GM18498 (cell line): Measurements from ENCODE around the gene TAF6L.
"Not testable (repeated sequence)": the region's sequence is repeated elsewhere in the genome, so short reads cannot be mapped to it uniquely, and the experiment has no call there.

Experiments
- ATAC-seq: cut with Tn5 transposase; IDR thresholded peaks from one replicate; pipeline ENCODE4 v1.9.1; 2021; ENCODE audit warnings: mild to moderate bottlenecking, moderate library complexity; ENCODE audit not compliant: unreplicated experiment

TAF6L gene

DNA sequence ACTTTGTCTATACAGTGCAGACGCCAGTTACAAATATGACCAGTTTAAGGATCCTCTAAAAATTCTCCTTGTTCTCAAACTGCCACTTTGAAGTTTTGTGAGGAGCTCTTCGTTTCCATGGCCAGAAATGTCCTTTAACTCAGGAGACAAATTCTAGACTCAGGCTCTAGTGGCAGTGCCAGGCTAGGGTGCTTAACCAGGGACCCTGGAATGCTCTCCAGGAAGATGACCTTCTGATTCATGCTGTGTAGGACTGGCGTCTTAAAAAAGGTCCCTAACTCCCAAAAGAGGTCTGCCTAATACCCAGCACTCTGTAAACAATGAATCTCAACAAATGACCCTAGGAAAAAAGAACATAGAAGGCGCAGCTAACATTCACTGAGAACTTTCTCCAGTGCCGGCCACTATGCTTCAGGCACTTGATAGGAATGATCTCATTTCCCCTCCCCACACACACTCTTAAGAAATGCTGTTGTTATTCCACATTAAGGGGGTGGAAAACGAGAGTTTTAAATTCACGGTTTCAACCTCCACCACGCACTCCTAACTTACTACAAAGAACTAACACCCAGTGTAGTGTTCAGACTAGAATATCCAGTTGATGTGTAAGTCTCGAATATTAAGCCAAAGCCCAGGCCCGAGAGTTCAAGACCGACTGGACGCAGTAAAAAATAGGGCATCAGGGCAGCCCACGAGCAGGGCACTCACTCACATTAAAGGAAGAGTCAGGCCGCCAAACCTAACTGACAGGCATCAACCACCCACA lies 33.3 kb downstream of the TAF6L start:
- peak; percentile 6 for ATAC-seq

DNA sequence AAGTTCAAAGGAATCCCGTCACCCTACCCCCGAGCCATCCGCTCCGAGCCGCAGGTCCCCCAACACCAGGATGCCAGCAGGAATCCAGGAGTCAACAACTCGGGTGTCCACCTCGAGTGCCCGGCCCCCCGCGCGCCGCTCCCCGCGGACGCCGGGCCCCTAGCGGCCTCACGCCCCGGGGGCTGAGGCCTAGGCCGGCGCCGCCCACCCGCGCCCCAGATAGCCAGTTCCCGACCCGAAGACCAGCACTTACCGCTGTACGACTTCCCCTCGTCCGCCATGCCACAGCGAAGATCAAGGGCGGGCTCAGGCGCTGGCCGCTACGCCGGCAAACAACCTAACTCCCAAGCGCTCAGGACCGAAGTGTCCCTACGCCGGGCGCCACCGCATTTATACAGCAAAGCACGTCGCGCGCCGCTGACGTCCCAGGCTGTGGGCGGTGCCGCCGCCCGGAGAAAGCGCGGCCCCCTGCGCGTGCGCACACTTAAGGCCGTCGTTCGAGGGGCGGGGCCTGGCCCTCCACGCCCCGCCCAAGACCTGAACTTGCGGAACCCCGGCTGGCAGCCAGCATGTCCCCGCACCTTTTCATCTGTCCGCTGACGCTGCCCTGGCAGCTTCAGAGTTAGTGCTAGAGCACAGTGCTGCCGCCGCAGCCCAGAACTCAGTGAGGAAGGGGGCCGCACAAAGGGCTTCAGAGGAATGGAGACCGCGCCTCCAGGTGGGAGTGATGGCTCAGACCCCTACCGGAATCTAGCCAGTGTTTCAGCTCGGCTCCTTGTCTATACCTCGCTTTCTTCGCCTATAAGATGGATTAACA lies 34.1 kb downstream of the TAF6L start, which contains the start of gene NXF1:
TSS of gene NXF1 (minus strand) at position 365 of the 817 bp plus-strand sequence. CDS start at position 281, 84 bp downstream.
- ATAC-seq = peak; percentile 85

DNA sequence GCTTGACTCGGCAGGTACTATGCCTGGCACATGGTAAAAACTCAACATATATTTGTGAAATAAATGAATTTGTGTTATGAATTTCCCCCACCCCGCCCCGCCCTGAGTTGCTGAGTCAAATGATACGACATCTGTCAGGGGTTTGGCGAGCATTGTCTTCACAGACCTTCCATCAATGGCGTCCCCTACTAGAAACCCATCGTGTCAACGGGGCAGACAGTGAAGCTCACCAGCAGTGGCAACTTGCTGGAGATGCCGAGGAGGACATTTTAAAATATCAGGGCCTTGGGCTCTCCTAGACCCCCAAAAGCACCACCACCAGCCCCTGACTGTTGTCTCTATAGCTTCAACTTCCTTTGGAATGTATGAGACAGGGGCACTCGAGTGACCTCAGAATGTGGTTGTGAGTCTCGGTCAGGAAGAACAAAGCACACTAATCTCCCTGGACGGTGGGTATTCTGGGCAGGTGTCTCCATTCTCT lies 34.8 kb downstream of the TAF6L start:
- no peak for ATAC-seq

DNA sequence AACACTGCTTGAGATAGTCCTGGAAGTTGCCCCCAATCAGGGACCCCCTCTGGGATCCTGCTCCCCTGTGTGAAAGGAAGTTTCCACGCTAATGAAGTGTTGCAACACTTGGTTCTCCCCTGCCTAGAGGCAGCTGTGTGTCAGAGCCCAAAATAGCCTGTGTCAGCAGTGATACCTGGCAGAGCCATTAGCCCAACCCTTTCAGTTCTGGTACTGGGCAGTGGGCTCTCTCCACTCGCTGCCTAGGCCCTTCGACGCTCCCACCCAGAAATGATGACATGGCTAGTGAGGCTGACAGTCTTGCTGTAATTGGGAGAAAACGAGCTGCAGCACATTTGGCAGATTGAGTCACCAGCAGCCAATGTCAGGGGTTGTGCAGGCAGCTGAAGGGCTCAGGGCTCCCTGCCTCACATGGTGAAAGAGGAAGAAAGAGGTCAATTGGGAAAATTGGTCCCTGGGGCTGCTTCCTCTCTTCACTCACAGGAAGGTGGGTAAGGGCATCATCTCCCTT lies 35.5 kb downstream of the TAF6L start:
- ATAC-seq = no peak

DNA sequence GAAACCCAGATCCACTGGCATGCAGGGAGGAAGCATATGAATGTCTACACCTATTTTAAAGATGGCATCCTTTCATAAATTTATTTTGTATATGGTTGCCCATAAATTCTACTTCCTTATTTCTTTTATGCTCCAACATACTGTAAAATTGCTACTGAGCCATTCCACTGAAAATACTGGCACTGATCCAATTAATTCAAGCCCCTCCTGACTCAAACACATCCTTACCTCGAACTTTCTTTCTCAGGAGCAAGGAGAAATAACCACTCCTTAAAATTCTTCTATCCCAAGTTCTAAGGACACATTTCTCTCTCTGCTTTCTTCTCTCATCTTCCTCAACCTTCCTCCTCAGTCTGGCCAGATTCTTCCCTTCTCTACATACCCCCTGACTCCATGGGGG lies 39.6 kb downstream of the TAF6L start:
- no peak for ATAC-seq

DNA sequence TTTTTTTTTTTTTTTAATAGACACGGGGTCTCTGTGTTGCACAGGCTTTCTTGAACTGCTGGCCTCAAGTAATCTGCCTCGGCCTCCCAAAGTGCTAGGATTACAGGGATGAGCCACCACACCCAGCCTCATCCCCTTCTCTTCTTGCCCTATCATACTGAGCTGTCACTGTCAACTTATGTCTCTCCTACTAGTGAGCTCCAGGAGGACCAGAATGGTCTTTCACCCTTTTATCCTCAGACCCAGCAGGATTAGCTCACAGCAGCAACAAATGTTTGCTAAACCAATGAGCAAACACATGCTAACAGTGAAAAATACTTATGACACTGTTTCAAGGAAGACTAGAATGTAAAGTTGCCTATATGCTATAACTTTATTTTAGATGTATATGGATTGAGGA lies 40.5 kb downstream of the TAF6L start:
- ATAC-seq = no peak

DNA sequence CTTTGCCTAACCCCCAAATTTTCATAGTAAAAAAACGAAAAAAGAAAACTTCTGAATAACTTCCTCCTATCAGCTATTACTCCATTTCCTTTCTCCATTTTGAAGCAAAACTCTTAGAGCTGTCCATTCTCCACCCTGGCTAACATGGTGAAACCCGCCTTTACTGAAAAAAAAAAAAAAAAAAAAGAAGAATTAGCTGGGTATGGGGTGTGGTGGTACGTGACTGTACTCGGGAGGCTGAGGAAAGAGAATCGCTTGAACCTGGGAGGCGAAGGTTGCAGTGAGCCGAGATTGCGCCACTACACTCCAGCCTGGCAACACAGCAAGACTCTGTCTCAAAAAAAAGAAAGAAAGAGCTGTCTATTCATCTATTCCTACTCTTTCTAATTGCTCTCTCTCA lies 45.4 kb downstream of the TAF6L start:
- ATAC-seq = no peak

DNA sequence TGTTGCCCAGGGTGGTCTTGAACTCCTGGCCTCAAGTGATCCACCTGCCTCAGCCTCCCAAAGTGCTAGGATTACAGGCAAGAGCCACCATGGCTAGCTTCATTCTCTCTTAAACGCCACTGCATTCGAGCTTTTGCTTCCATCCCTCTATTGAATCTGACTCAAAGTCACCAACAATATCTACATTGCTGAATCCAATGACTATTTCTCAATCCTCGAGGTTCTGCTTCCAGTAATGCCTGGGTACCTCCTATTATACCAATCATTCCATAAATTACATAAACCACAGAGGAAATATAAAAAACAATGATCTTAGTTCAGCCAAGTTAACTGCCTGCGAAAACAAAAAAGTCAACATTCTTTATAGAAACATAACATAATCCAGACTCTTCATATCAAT lies 45.9 kb downstream of the TAF6L start:
- no peak for ATAC-seq

DNA sequence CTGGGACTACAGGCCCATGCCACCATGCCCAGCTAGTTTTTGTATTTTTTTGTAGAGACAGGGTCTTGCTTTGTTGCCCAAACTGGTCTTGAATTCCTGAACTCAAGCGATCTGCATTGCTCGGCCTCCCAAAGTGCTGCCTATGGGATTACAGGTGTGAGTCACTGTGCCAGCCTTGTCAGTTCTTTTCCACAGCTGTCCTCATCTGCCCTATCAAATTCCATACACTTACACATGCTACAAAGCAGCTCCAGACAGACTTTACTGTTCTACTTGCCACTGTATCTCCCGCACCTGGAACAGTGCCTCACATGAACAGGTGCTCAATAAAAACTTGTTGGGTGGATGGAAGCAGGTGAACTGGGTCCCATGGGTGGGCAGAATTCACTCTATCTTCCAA lies 52.5 kb downstream of the TAF6L start:
- ATAC-seq = no peak

DNA sequence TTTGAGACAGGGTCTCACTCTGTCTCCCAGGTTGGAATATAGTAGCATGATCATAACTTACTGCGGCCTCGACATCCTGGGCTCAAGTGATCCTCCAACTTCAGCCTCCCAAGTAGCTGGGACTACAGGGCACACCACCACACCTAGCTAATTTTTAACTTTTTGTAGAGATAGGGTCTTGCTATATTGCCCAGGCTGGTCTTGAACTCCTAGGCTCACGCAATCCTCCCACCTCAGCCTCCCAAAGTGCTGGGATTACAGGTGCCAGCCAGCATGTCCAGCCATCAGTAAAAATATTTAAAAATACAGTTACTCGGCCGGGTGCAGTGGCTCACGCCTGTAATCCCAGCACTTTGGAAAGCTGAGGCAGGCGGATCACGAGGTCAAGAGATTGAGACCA lies 56.9 kb downstream of the TAF6L start:
- not testable (repeated sequence) for ATAC-seq

DNA sequence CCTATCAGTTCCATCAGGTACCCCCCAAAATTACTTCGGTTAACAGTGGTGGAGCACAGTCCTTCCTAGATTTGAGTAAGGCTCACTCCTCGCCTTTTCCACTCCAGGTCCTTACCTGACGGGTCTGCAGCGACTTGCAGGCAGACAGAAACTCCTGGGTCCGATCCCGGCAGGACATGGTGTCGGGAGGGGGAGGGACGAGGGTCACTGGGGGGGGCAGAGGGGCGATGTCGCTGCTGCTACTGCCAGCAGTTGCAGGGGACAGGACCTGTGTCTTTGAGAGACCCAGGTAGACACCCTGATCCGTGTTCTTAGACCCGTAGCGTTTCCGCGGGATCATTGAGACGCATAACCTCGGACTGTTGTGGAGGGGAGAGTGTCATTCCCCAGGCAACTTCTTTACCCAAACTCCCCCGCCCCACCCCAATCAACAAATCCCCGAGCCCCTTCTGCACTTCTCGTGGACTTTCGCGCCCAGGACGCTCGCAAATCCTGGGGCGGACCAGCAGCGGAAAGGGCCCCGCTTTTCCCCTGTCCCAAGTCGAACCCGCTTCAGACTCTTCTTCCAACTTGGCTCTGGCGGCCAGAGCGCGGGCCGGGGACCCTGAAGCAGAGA lies 59.8 kb downstream of the TAF6L start:
- ATAC-seq = no peak

DNA sequence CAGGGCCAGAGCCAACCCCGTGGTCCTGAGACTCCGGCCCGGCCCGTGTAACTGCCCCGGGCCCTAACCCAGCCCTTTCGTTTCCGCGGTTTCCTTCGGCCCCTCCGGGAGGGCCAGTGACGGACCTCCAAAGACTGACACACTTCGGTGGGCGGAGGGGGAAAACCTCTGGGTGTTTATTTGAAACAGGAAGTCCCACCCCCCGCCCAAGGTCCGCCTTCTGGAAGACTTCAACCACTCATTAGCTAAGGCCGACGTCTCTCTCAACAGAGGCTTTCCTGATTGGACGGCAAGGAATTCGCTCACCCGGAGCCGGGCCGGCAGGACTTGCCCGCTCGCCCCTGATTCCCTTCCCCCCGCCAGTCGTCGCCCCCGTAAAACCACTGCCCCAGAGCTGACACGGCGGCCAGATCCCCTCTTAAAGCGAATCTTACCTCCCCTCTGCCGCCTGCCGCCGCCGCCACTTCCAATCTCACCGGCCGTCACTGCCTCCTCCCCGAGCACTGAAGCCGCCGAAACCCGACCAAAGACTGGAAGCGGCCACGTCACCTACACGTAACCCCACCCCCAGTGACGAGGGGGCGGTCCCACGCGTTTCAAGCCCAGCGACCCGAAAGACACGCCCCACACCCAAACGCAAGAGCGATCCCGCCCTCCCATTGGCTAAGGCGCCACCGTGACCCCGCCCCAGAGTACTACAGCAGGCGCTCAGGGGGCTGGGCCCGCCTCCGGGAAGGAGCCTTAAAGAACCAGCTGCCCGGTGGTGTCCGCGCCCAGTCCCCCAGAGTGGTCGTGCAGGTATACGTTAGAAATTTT lies 60.5 kb downstream of the TAF6L start, which contains the start of gene STX5:
TSS of gene STX5 (minus strand) at position 532 of the 816 bp plus-strand sequence. CDS start 808 bp downstream, outside the sequence.
- peak; percentile 87 for ATAC-seq

DNA sequence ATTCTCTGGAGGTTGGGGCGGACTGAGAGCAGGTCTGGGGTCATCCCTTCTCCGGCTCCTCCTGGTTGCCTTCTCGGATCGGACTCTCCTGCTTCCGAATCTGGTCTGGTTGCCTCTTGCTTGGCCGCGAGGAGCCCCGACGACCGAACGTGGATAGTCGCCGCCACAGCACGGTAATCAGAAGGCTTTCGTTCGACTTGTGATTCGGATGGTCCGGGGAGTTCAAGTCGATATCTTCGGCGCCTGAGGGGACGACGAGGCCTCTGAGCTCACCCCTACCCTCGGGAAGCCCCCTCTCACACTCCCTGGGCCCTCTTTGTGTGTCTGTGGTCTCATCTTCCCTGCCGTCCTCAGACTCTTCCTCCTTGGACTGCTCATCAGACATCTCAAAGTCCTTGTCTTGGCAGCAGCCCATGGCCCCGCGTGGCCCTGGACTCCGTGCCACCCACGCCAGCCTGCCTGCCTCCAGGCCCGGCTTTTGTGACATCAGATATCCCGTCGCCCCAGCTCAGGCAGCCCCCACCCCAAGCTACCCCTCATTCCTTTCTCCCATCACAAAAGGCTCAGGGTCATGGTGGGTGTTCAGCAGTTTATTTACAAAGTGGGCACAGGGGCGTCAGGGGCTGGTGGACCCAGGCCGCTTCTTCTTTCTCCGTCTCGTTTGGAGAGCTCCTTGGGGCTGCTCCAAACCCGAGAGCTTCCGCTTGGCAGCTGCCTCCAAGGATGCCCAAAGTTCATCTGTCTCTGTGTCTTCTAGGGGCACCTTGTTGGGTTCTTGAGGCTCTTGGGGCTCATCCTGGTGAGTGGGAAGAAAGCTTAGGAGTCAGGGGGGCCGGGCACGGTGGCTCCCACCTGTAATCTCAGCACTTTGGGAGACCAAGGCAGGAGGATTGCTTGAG lies 61.4 kb downstream of the TAF6L start, which contains the start of gene TEX54:
TSS of gene TEX54 (minus strand) at position 506 of the 899 bp plus-strand sequence.
- no peak for ATAC-seq

DNA sequence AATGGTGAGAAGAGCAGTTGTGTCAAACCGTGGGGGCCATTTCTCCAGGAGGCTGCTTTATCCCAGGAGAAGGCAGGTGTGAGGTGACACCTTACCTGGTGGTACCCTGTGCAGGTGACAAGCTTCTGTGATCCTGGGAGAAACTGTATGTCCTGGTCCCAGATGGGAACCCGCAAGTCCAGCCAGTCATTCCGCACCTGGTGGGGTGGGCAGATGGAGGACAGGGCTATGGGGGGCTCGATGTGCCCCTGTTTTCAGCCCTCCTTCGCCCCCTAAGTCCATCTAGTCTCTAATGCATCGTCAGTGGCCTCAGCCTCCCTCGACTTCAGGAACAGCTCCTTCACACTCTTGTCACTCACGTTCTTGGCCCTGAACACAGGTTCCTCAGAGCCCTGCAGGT lies 64.1 kb downstream of the TAF6L start:
- no peak for ATAC-seq
